IMR-90 (cell line): Measurements from ENCODE around the gene LRRC8C.

Source experiments
- CHD1 ChIP-seq: IDR thresholded peaks from 2 replicates; pipeline ENCODE4 v1.6.1; 2012; ENCODE audit warnings: low read depth, low read length, improper control_type of control experiment
- CTCF ChIP-seq: conservative IDR thresholded peaks from 2 replicates; pipeline ENCODE4 v1.5.1; 2012; ENCODE audit warnings: mild to moderate bottlenecking, low read depth, low read length, improper control_type of control experiment
- ELK1 ChIP-seq: fragments of 150-350 bp; IDR thresholded peaks from 2 replicates; pipeline ENCODE4 v1.6.1; 2016; ENCODE audit warnings: low read depth, mild to moderate bottlenecking, low read length, moderate library complexity, borderline replicate concordance
- FOS ChIP-seq: fragments of 150-350 bp; IDR thresholded peaks from 2 replicates; pipeline ENCODE4 v1.6.1; 2016; ENCODE audit warnings: low read depth, low read length
- MAZ ChIP-seq: IDR thresholded peaks from 2 replicates; pipeline ENCODE4 v1.6.1; 2012; ENCODE audit warnings: low read depth, mild to moderate bottlenecking, low read length, improper control_type of control experiment, moderate library complexity, borderline replicate concordance
- MXI1 ChIP-seq: IDR thresholded peaks from 2 replicates; pipeline ENCODE4 v1.6.1; 2012; ENCODE audit warnings: low read depth, mild to moderate bottlenecking, low read length, moderate library complexity, borderline replicate concordance
- POLR2A ChIP-seq: IDR thresholded peaks from 2 replicates; pipeline ENCODE4 v1.6.1; 2012; ENCODE audit warnings: mild to moderate bottlenecking, low read depth, low read length

GRCh38 chr1:89767618-89768017 lies 134.7 kb downstream of the LRRC8C start:
- no peak for TF ChIP-seq CTCF
- no peak for TF ChIP-seq CHD1
- TF ChIP-seq POLR2A, result no peak
- TF ChIP-seq FOS, result no peak
- TF ChIP-seq MAZ, result no peak
- no peak for TF ChIP-seq MXI1
- no peak for TF ChIP-seq ELK1
